HG02610 (cell line): ENCODE data around the gene TBCK.
"Not testable (repeated sequence)": the region's sequence is repeated elsewhere in the genome, so short reads cannot be mapped to it uniquely, and the experiment has no call there.

Source experiments
- ATAC-seq: cut with Tn5 transposase; IDR thresholded peaks from one replicate; pipeline ENCODE4 v1.9.1; 2021; ENCODE audit warnings: mild to moderate bottlenecking, moderate library complexity; ENCODE audit not compliant: unreplicated experiment

TBCK gene

DNA sequence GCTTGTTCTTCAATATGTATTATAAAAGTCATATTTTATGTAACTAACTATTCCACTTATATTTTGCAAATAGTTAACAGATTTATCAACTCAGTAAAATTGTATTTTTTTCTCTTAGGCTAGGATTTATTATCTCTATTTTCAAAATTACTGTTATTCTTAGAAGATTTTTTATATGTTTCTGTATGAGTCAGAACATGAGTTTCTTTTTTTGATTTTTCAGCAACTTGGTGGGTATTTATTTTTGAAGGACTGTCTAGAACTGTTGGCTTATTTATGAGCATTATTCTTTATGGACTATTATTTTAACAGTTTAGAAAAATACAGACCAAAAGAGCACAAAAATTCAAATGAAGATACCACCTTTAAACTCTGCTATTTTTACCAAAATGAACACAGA is 7.1 kb upstream of the TBCK start:
- ATAC-seq, result no peak

DNA sequence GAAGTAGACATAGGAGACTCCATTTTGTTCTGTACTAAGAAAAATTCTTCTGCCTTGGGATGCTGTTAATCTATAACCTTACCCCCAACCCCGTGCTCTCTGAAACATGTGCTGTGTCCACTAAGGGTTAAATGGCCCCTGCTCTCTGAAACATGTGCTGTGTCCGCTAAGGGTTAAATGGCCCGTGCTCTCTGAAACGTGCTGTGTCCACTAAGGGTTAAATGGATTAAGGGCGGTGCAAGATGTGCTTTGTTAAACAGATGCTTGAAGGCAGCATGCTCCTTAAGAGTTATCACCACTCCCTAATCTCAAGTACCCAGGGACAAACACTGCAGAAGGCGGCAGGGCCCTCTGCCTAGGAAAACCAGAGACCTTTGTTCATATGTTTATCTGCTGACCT is 5.8 kb upstream of the TBCK start:
- ATAC-seq, result not testable (repeated sequence)

DNA sequence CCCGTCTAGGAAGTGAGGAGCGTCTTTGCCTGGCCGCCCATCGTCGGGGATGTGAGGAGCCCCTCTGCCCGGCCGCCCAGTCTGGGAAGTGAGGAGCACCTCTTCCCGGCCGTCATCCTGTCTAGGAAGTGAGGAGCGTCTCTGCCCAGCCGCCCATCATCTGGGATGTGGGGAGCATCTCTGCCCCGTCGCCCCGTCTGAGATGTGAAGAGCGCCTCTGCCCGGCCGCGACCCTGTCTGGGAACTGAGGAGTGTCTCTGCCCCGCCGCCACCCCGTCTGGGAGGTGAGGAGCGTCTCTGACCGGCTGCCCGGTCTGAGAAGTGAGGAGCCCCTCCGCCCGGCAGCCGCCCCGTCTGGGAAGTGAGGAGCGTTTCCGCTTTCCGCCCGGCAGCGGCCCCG is 5.2 kb upstream of the TBCK start:
- ATAC-seq, result not testable (repeated sequence)

DNA sequence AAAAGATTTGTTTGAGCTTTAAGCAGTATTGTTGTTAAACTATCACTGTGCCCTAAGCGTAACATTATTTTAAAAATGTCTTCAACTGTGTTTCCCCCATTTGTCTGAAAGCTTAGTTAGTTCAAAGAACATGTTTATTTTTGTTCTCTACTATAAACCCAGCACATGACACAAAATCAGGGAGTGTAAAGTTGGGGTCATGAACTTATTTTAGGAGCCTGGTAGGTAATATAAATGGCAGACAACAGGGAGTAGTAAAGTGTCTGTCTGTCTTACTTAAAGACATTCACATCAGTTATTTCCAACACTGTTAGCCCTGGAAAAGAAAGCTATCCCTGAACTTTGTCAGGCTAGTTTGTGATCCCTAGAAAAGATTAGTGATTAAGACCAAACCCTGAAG is 4.2 kb upstream of the TBCK start:
- no peak for ATAC-seq

DNA sequence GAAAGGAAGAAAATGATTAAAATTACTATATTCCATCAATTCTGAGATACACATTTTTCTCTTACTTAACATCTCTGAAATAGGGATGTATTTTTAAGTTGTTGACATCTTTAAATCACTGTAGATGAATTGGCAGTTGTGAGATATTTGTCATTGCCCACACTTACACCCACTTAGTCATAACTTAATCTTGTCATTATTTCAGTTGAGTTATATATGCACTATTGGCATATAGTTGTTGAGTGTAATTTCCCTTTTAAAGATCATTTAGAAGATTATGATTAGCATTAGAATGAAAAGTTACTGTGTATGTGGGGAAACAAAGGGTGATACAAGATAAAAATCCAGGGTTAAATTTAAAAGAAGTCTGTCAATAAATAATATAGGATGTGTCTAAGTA is 2.5 kb upstream of the TBCK start:
- ATAC-seq, result no peak

DNA sequence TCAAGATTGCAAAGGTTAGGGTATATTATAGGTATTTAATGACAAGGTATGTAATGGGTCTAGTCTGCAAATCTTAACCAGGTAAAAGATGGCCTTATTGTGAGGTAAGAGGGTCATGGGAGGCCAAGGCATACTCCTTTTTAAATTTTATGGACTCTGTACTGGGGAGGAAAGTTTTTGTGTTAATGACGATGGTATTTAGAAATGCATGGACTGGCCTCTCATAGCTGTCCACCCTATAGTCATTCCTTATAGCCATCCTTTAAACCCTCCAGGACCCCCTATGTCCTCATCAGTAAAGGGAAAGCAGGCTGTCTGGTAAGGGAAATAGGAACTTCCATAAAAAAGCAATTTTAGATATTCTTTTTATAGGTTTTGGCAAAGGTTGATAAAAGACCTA is 1.8 kb upstream of the TBCK start:
- no peak for ATAC-seq

DNA sequence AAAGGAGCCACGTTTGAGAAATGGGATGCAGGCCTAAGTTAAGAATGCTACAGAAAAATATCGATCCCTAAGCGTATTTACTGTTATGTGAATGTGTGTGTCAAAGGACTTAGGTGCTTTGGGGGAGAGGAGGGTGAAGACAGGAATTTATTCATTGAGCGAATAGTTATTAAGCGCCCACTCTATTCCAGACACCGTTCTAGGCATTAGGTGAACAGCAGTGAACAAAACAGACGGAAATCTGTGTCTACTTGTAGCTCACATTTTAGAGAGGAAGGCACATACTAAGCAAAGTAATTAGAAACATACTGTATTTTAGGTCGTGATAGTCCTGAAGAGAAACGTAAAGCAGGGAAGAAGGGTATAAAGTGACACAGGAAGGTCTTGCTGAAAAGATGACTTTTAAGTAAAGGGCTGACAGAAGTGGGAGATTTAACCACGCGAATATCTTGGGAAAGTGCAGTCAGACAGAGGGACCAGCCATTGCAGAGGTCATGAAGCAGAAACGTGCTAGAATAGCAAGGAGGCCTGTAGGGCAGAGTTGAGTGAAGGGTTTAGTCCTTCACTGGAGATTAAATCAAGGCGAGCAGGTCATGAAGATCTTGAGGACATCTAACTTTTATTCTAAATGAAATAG is 882 bp upstream of the TBCK start:
- ATAC-seq, result no peak

DNA sequence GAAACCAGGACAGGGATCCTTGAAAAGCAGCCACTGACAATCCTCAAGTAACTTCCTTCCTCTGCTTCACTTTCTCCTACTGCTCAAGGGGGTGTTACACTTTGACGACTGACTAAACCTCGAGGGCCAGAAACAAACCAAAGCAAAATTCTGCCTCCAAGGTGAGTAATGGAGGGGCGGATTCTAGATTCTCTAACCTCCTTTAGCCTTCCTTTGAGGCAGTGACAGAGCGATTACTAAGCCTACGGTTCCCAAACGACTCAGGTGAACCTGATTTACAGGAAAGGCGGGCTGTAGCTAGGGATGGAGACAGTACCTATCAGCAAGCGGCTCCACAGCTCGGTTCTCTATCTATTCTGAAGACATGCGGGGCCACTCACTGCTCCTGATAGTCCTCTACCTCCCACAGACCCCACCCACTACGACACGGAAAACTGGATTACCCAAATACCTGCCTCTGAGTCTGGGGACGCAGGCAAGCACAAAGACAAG is 487 bp downstream of the TBCK start:
- ATAC-seq, result peak; percentile 26

DNA sequence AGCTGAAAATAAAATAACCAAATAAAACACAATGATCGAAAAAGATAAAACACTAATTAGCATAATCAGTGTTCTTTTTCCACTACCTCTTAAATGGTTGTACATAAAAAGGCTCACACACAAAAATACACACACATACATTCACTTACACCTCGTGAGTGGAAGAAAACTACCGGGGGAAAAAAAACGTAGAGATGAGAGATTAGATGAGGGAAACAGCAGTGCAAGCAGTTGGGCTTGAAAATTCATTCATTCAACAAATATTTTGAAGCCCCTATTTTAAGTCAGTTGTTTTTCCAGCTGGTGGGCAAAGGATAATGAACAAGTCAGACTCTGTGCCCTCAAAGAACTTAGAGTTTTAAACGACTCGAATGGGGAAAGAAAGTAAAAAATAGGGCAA is 1.0 kb downstream of the TBCK start:
- no peak for ATAC-seq

DNA sequence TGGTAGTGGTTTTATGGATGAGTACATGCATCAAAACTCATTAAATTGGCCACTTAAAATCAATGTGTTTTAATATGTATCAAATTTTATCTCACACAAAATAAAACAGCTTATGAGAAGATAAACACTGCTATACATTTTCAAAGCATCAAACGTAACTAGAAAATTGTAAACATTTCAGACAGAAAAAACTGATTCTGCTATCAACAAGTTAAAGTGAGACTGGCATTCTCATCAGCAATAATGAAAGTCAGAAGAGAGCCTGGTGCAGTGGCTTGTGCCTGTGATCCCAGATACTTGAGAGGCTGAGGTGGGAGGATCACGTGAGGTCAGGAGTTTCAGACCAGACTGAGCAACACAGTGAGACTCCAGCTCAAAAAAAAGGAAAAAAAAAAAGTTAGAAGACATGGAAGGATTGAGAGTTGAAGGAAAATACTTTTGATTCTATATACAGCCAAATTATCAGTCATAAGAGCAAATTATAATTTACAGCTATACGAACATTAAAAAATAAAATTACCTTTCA is 2.9 kb downstream of the TBCK start:
- ATAC-seq, result no peak

DNA sequence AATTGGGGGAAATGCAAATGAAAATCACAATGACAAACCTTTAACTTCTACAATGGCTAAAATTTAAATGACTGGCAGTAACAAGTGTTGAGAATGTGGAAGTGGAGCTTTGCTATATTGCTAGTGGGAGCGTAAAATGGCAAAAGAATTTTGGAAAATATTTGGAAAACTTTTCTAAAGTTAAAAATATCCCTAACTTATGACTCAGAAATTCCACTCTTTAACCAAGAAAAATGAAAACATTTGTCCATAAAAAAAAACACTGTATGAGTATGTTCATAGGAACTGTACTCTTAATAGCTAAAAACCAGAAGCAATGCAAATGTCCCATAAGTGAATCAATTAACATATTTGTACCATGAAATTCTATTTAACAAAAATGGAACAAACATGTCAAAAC is 3.6 kb downstream of the TBCK start:
- ATAC-seq, result no peak

DNA sequence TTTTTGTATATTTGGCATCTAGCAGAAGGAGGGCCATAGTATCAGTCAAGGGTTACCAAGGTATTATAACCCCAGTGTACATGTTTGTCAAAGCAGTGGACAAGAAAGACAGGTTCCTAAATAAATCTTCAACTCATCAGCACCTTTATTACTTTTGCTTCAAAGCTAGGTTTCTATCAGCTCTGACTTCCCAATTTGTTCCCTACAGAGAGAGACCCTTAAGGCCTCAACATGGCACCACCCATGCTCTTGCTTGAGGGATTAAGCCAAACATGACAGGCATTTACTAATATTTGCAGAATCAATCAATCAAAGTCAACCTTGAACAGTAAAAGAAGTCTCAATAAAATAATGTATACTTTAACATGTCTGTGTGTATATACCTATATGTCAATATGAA is 9.4 kb downstream of the TBCK start:
- no peak for ATAC-seq

DNA sequence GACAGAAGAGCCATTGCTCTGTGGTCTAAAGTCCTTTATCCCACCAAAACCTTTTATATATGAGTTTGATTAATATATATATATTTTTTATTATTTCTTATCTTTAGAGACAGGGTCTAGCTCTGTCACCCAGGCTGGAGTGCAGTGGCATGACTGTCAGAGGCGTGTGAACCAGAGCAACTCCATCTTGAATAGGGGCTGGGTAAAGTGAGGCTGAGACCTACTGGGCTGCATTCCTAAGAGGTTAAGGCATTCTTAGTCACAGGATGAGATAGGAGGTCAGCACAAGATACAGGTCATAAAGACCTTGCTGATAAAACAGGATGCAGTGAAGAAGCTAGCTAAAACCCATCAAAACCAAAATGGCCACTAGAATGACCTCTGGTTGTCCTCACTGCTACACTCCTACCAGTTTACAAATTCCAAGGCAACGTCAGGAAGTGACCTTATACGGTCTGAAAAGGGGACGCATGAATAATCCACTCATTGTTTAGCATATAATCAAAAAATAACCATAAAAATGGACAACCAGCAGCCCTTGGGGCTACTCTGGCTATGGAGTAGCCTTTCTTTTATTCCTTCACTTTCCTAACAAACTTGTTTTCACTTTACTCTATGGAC is 10.5 kb downstream of the TBCK start:
- ATAC-seq, result no peak

DNA sequence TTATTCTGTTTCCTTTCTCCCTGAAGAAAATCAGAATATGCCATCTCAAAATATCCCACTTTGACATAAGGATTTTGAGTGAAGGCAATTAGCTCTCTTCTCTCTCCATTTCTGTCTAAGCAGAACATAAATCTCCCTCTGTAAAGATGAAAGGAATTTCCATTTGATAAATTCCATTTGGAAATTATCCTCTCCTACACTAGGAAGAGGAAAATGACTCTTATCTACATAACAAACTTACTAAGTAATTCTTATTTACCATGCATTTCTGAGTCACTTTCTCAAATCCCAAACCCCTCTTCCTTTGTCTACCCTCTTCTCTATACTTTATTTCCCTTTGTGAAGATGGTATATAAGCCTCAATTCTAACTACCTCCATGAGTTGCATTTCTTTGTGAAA is 11.4 kb downstream of the TBCK start:
- ATAC-seq, result no peak

DNA sequence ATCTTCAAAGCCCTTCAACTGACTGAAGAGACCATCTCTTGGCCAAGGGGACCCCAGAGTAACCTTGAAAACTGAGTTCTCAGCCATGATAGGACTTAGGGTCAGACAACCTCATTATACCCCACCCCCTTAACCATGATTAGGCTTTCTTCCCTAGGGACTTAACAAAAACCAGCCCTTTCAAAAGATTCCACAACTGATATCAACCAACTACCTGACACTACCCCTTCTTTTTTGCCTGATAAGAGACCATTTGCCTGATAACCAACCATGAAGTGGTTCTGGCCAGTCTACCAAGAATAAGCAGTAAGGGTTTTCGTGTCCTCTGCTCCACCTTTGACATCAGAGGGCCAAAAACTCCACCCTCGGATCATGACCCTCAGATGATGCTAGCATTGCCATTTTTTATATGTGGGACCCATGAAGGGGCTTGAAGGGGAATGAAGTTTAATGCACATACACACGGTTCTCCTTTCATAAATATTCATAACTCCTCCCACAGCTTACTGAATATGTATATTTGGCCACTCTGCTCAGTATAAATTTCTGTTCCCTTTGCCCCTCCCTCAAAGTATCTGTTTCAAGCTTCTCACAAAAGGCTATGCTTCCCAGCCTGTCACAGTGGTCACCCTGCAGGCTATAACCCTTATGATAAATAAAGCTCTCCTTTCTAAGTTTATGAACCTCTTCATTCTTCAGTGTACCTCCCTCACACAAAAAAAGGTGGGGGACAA is 12.3 kb downstream of the TBCK start:
- no peak for ATAC-seq

DNA sequence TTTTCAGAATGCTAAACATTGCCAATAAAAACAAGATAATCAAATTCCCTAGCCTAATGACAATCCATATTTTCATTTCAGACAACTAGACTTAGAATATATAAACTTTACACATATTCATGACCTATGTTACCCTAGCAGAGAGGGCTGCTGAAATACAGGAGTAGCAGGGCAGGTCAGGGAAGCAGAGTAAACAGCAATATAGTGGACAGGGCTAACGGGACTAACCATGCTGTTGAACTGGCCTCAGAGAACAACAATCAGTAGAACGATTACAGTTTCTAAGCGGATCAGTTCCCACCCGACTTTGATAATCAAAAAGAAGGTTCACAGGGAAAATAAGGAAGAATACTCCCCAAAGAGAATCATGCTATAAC is 14.0 kb downstream of the TBCK start:
- ATAC-seq, result no peak

DNA sequence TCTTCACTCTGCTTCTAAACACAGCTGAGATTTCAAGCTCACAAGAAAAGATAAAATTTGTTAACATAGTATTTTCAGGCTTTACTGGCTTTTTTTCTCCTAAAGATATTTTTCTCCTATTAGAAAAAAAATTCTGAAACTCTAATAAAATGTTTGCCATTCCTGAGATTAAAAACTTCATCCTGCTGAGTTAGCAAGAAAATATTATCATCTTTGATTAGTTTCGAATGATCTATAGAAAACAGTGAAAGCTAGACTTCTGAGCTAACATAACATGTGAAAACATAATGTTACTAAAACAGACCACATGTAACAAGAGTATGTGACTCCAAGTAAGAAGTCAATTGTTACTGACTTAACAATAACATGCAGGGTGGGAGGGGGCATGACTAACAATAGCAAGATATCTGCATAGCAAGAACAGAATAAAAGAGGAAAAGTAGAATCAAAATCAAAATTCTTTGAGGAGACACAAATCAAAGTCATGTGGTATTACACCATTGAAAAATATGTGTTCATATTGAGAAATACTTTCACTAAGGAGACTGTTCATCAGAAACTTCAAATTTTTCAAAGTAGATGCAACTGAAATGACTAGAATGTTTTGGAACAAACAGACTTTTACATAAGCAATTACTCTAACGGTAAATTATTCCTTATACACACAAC is 14.5 kb downstream of the TBCK start:
- ATAC-seq, result no peak

DNA sequence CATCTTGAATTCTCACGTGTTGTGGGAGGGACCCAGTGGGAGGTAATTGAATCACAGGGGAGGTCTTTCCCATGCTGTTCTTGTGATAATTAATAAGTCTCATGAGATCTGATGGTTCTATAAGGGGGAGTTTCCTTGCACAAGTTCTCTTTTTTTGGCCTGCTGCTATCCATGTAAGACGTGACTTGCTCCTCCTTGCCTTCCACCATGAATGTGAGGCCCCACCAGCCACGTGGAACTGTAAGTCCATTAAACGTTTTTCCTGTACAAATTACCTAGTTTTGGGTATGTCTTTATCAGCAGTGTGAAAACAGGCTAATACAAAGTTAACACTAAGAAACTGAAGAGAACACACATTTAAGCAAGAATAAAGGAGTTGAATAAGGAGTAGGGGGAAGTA is 16.0 kb downstream of the TBCK start:
- ATAC-seq, result no peak

DNA sequence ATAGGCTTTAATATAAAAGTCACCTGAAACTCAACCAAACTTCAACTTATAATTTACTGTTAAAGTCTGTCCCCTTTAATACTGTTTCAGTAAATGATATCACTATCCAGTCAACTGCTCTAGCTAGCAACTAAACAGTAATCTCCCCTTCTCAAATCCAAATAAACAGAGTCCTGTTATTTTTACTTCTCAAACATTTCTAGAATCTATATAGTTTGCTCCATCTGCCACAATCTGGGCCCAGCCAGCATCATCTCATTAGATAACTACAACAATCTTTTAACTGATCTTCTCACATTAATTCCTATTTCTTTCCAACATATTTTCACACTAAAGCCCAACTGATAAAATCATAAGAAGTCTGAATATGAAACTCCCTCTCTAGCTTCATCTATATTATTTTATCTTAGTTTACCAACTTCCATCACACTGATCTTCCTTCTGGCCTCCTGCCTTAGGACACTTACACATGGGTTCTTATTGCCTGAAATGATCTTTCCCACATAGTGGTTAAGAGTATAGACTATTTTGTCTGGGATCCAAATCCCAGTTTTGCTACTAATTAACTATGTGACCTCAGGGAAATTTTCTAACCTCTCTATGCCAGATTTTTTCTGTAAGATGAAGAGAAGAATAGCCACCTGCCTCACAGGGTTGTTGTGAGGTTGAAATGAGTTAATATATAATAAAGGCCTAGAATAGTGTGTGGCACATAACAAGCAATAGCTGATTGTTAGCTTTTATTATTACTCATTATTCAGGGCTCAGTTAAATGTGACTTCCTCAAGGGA is 18.6 kb downstream of the TBCK start:
- ATAC-seq, result no peak

DNA sequence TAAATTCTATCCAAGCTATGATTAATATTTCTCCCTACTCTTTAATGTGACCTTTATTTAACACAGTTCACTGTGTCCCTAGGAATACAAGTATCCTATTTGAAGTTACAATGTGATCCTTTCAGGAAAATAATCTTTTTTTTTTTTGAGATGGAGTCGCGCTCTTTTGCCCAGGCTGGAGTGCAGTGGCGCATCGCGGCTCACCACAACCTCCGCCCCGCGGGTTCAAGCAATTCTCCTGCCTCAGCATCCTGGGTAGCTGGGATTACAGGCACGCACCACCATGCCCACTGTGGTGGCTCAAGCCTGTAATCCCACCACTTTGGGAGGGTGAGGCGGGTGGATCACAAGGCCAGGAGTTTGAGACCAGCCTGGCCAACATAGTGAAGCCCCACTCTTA is 21.9 kb downstream of the TBCK start:
- ATAC-seq, result no peak

DNA sequence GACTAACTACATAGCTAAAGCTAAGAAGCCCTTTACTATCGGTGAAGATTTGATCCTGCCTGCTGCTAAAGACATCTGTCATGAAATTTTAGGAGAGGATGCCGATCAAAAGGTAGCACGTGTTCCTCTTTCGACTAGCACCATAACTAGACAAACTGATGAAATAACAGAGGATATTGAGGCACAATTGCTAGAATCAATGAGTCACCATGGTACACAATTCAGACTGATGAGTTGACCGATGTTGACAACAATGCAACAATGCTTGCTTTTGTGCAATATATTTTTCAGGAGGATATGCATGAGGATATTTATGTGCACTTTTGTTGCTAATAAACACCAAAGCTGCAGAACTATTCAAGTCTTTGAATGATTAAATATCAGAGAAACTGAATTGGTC is 24.3 kb downstream of the TBCK start:
- no peak for ATAC-seq
